ENCODE results near the gene TTC7B. TPM values are rescaled to one million over a fixed set of nuclear protein-coding genes. Genes with fewer than 3 reads are reported as not detected.

Gene TTC7B
- total and polyA plus RNA-seq, 9 of the 15 experiments (the other 6 are each of a cell fraction or from before 2014, with no cell fraction given): 2.2 to 77.2 (median 36.7) TPM

- TF ChIP-seq CHD7 (IDR thresholded peaks at IDR 0.05; ENCODE audit: low read depth, low read length): no peak
- no peak for TF ChIP-seq ZNF584 (CRISPR knock-in tag; IDR thresholded peaks at IDR 0.05; ENCODE audit: low read depth)
- TF ChIP-seq NR2C1 (IDR thresholded peaks at IDR 0.05): no peak
- TF ChIP-seq NR2C1 (tag; IDR thresholded peaks at IDR 0.05): 0 out of 2 replicates have a peak, but pooled peaks have one; percentile 18
- 0 out of 2 replicates have a peak, but pooled peaks have one; percentile 9 for TF ChIP-seq POLR2G (IDR thresholded peaks at IDR 0.05; ENCODE audit: low read depth, low read length)
- TF ChIP-seq MCM3 (IDR thresholded peaks at IDR 0.05): no peak
- no peak for TF ChIP-seq NFATC3 (IDR thresholded peaks at IDR 0.05)
- TF ChIP-seq THAP12 (CRISPR knock-in tag; IDR thresholded peaks at IDR 0.05): no peak
- TF ChIP-seq HDAC6 (IDR thresholded peaks at IDR 0.05; ENCODE audit: low read depth, low read length): no peak
- TF ChIP-seq CBX3 (IDR thresholded peaks at IDR 0.05; ENCODE audit: borderline replicate concordance in 1 of 2, low read length in 2 of 2): no peak
These were observed 282.6 kb downstream of the TTC7B start (continued) for GRCh38 chr14:90533591-90534021.

Measured in K562 (cell line).